HuH-7.5 (cell line): ENCODE measurements around the gene GRK5.

ENCODE experiments used
- DNase-seq: peaks from one replicate; pipeline ENCODE4 v3.0.0; 2011; ENCODE audit warnings: low spot score

The GRK5 gene

DNA sequence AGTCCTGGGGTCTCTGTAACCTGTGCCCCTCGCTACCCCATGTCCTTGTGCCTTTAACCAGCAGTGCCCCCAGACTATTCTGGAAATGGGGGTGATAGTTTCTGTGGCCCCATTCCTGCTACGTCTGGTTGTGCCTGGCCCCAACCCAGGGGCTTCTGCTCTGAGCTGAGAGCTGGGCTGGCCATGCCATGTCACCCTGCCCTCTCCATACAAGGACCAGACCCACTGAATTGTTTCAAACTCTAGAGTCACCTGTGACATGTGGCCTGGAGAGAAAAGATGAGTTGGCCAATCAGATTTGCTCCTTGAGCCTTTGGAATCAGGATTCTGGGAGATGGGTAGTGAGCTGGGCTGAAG lies 108.6 kb downstream of the GRK5 start:
- no peak for DNase-seq

GRCh38 chr10:119316729-119317097 lies 109.3 kb downstream of the GRK5 start:
- peak; percentile 56 for DNase-seq

GRCh38 chr10:119318411-119319160 lies 111.2 kb downstream of the GRK5 start:
- no peak for DNase-seq

GRCh38 chr10:119319161-119319919 lies 112.0 kb downstream of the GRK5 start:
- no peak for DNase-seq

DNA sequence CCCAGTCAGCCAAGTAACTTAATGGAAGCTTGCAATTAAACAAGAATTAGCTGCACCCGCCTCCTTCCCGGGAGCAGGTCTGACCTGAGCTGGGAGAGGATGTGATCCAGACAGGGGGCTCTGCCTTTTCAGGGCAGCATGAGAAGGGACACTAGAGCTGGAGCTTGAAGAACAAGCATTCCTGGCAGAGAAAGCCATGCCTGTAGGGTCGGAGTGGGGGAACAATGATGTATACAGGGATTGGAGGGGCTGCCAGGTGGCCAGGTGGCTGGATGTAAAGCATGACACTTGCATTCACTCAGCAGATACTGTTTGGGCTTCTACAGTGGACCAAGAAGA lies 112.5 kb downstream of the GRK5 start:
- no peak for DNase-seq

DNA sequence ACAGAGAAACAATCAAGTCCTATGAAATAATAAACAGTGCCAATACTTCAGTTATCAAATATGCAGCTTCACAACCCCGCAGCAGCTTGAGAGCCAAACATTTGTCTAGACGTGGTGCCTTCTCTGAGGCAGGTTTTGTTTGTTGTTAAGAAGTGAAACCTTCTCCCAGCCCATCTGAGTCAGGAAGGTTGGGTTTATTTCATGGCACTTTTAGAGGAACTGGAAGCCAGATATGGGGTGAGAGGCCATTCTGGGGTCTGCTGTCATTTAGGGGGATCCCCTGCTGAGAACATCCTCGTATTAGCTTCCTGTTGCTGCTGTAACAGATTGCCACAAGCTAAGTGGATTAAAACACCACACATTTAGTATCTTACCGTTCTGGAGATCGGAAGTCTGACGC lies 113.6 kb downstream of the GRK5 start:
- DNase-seq = no peak

- peak; percentile 54 for DNase-seq
Observed at GRCh38 chr10:119323085-119324016, 116.0 kb downstream of the GRK5 start.

- DNase-seq = no peak
Observed at GRCh38 chr10:119325131-119325530, 117.8 kb downstream of the GRK5 start.

GRCh38 chr10:119326167-119326566 lies 118.8 kb downstream of the GRK5 start:
- no peak for DNase-seq

DNA sequence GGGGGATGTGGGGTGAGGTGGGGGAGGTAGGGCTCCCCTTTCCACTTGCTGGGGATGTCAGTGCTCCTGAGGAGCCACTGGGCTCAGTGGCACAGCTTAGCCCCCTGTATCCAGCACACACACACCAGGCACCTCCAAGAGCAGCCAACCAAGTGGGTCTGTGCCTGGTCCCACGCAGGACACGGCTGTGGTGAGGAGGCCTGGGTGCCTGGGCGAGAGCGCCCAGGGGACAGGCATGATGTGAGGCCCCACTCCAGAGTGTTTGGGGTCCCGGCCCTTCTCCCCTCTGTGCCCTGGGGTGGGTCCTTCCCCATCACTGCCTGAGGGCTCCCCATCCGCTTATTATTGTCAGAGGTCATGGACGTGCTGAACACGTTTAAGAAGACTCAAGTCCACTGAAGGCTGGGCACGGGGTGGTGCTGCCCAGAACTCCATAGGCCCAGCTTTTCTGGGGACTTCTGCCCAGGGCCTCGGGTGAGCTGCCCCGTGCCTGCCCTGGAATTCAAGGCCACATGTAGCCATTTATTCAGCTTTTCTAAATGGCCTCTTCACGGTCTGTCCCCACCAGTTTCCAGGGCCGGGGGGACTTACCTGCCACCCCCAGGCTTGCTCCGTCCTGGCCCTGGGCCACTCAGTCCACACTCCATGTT lies 119.8 kb downstream of the GRK5 start:
- DNase-seq = no peak

DNA sequence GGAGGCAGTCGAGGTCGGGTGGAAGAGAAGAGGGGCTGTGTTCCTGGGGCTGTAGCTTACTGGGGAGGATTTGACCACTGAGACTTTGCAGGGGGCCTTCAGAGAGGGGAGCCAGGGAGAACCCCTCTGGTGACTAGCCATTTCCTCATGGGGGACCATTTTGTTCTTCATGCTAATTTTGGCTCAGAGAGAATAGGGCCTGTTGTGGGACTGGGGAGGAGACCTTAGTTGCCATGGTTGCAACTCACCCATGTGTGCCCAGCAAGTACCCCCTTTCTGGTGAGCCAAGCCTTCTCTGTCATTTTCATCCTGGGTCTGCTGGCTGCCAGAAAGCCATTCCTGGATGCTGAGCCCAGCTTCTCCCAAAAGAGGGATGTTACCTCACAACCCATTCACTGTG lies 120.9 kb downstream of the GRK5 start:
- no peak for DNase-seq

- DNase-seq = no peak
Observed at GRCh38 chr10:119330342-119330741, 123.0 kb downstream of the GRK5 start.

- no peak for DNase-seq
Observed at GRCh38 chr10:119331061-119331460, 123.7 kb downstream of the GRK5 start.

GRCh38 chr10:119333146-119333792 lies 125.9 kb downstream of the GRK5 start:
- DNase-seq = no peak

DNA sequence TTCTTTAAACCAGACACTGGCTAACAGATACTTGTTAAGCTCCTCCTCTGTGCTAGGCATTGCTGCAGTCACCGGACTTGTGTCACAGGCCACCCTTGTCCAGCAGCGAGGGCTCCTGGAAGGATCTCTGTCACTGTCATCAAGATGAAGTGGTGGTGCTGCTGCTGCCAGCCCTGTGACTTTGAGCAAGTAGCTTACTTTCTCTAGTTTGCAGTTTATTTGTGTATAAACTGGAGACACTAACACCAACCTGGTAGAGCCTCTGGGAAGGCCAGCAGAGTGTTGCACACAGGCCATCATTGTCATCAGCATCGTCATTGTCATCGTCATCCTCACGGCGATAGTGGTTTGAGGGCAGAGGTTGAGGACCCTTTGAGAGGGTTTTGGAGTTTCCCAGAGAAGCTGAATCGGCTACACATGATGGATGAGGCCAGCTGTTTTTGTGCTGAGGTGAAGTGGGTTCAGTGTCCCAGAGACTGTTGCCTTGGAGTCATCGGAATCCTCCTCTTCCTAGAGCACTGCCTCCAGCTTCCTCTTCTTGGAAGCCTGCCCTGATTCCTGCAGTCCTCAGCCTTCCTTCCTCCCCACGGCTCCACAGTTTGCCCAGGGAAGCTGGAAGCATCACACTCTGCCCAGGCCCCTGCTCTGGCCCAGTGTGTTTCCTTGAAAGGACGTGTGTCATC lies 128.4 kb downstream of the GRK5 start:
- DNase-seq = no peak

DNA sequence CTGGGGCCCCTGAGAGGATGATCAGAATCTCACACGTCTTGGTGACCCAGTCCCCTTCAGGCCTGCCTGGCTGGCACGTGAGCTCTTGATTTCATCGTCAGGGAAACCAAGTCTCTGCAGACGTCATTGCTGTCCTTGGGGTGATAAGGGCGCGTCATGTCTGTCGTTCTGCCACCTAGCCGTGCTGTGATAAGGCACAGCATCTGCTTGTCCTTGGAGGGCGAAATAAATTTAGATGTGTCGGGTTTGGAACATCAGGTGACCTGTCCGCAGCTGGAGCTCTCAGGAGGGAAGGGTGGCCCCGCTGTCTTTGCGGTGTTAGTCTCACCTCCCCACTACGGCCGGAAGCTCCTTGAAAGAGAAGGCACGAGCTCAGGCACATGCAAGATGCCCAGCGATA lies 129.2 kb downstream of the GRK5 start:
- DNase-seq = no peak

DNA sequence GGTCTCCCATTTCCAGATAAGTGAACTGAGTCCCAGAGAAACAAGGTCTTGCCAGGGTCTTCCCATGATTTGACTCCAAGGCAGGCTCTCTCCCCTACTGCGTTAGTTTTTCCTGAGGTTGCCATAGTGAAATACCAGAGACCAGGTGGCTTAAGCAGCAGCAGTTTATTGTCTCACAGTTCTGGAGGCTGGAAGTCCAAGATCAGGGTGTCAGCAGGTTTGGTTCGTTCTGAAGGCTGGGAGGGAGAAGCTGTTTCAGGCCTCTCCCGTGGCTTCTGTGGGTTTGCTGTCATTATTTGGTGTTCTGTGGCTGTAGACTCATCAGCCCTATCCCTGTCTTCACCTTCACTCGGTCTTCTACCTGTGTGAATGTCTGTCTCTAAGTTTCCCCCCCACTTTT lies 129.9 kb downstream of the GRK5 start:
- DNase-seq = no peak

GRCh38 chr10:119337796-119338432 lies 130.5 kb downstream of the GRK5 start:
- no peak for DNase-seq

DNA sequence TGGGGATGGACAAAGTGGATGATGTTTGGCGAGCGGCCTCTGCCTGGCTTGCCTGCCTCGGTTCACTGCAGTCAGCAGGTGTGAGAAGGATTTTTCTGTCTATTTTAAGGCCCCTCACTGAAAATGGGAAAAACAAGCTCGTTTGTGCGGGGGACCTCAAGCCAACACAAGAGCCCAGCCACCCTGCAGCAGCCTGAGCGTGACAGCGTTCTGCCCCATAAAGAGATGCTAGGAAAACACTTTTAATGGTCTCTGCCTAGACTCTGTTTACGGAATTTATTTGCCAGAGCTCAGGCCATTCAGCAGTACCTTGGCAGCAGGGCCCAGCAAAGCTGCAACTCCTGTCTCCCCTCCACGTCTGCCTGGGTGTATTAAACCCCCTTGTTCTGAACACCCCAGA lies 131.7 kb downstream of the GRK5 start:
- DNase-seq = no peak

GRCh38 chr10:119340893-119341458 lies 133.6 kb downstream of the GRK5 start:
- DNase-seq = peak; percentile 45
